ENCODE results near the gene SENP7. TPM values are rescaled to one million over a fixed set of nuclear protein-coding genes. Genes with fewer than 3 reads are reported as not detected.

SENP7 gene
- total and polyA plus RNA-seq, 2 donors, result 29.6 to 37.7 TPM

GRCh38 chr3:101303836-101304235 lies 209.2 kb downstream of the SENP7 start:
- no peaks in the 10 kb centered on the region for H3K36me3 ChIP-seq (ENCODE audit: control insufficient read depth in 2 of 2, insufficient read depth in 2 of 2, low read length in 1 of 2)
- H3K4me3 ChIP-seq (ENCODE audit: low read length in 2 of 2), result no peak overlapping the region
- H3K4me1 ChIP-seq (ENCODE audit: control insufficient read depth in 2 of 2, insufficient read depth in 2 of 2, low read length in 2 of 2), result no peaks in the 10 kb centered on the region
- no peak for DNase-seq (ENCODE audit: low read depth in 6 of 9, low spot score in 9 of 9)
- no peak overlapping the region for H3K27ac ChIP-seq (ENCODE audit: low read depth in 1 of 2, low read length in 1 of 2)
- H3K9me3 ChIP-seq (ENCODE audit: control insufficient read depth in 2 of 2, insufficient read depth in 1 of 2, low read length in 1 of 2), result peaks cover 1 to 8% of the 10 kb centered on the region in 2 donors
- no peaks in the 10 kb centered on the region for H3K27me3 ChIP-seq (ENCODE audit: control insufficient read depth in 2 of 2, insufficient read depth in 1 of 2, low read length in 1 of 2)

DNA sequence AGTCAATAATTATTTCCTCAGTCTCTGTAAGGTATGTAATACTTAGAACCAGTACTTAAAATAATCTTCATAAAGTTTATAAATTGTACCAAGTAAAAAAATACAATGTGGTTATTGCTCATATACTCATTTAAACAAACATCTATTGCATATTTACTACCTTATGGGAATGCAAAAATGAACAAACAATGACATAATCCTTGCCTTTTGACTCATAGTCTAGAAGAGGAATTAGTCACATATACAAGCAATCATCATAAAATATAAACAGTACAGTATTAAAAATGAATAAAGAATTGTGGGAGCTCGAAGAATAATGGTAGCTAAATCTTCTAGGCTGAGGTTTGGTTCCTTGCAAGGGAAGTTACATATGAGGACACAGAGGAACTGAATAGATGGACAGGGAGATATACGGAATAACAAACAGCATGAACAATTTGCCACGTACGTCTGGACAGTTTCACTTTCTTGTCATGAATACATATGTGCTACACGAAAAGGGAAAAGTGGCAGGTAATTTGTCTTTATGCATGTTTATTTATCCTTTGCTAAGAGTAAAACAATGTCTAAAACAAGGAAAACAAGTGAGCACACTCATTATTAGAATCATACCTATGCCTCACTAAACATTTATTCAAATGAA lies 209.8 kb downstream of the SENP7 start:
- Histone ChIP-seq H3K4me1 (ENCODE audit: control insufficient read depth in 2 of 2, insufficient read depth in 2 of 2, low read length in 2 of 2) (no peaks in the 10 kb centered on the region), H3K4me3 (ENCODE audit: low read length in 2 of 2) (no peak overlapping the region), H3K27ac (ENCODE audit: low read depth in 1 of 2, low read length in 1 of 2) (no peak overlapping the region), H3K27me3 (ENCODE audit: control insufficient read depth in 2 of 2, insufficient read depth in 1 of 2, low read length in 1 of 2) (no peaks in the 10 kb centered on the region), H3K9me3 (ENCODE audit: control insufficient read depth in 2 of 2, insufficient read depth in 1 of 2, low read length in 1 of 2) (peaks cover 1 to 5% of the 10 kb centered on the region in 2 donors), H3K36me3 (ENCODE audit: control insufficient read depth in 2 of 2, insufficient read depth in 2 of 2, low read length in 1 of 2) (no peaks in the 10 kb centered on the region)
- DNase-seq (ENCODE audit: low read depth in 6 of 9, low spot score in 9 of 9), result no peak
- 74% methylated on average over 5 of the region's 5 CpGs for WGBS

DNA sequence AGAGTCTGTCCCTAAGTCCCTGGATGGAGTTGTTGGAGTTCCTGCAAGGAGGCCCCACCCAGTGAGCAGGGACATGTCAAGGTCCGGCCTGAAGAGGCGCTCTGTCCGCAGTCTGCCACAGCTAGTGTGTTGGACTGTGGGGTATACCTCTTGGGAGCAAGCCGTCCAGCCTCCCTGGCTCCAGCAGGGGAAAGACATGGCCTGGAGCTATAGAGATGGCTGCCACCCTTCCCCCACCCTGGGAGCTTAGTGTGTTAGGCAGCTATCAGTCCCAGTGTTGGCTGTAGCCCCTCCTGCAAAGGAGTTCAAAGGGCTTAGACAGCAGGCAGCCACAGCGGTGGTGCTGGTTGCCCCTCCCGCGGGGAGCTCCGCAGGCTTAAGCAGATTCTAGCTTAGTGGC lies 212.9 kb downstream of the SENP7 start:
- no peaks in the 10 kb centered on the region for H3K4me1 ChIP-seq (ENCODE audit: control insufficient read depth in 2 of 2, insufficient read depth in 2 of 2, low read length in 2 of 2)
- no peak for DNase-seq (ENCODE audit: low read depth in 6 of 9, low spot score in 9 of 9)
- no peaks in the 10 kb centered on the region for H3K36me3 ChIP-seq (ENCODE audit: control insufficient read depth in 2 of 2, insufficient read depth in 2 of 2, low read length in 1 of 2)
- H3K4me3 ChIP-seq (ENCODE audit: low read length in 2 of 2), result no peak overlapping the region
- H3K27me3 ChIP-seq (ENCODE audit: control insufficient read depth in 2 of 2, insufficient read depth in 1 of 2, low read length in 1 of 2), result no peaks in the 10 kb centered on the region
- H3K9me3 ChIP-seq (ENCODE audit: control insufficient read depth in 2 of 2, insufficient read depth in 1 of 2, low read length in 1 of 2), result no peaks in the 10 kb centered on the region
- 99% methylated on average over 8 of the region's 8 CpGs for WGBS
- H3K27ac ChIP-seq (ENCODE audit: low read depth in 1 of 2, low read length in 1 of 2), result no peak overlapping the region

DNA sequence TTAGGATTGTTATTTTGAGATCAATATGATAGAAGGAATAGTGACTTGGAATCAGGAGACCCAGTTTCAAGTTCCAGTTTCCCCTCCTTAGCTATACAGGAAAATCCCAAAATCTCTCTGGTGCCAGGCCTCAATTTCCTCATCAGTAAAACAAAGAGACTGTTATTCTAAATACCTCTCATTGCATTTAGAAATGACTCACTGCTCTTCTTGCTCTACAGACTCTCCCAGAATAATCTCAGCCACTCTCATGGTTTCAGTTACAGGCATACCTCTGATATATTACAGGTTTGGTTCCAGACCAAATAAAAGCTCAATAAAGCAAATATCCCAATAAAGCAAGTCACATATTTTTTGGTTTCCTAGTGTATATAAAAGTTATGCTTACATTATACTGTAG lies 221.0 kb downstream of the SENP7 start:
- Histone ChIP-seq H3K36me3 (ENCODE audit: control insufficient read depth in 2 of 2, insufficient read depth in 2 of 2, low read length in 1 of 2) (no peaks in the 10 kb centered on the region), H3K27me3 (ENCODE audit: control insufficient read depth in 2 of 2, insufficient read depth in 1 of 2, low read length in 1 of 2) (no peaks in the 10 kb centered on the region), H3K9me3 (ENCODE audit: control insufficient read depth in 2 of 2, insufficient read depth in 1 of 2, low read length in 1 of 2) (no peaks in the 10 kb centered on the region), H3K4me3 (ENCODE audit: low read length in 2 of 2) (no peak overlapping the region), H3K27ac (ENCODE audit: low read depth in 1 of 2, low read length in 1 of 2) (no peak overlapping the region), H3K4me1 (ENCODE audit: control insufficient read depth in 2 of 2, insufficient read depth in 2 of 2, low read length in 2 of 2) (no peaks in the 10 kb centered on the region)
- no peak for DNase-seq (ENCODE audit: low read depth in 6 of 9, low spot score in 9 of 9)

GRCh38 chr3:101288294-101288693 lies 224.7 kb downstream of the SENP7 start:
- no peaks in the 10 kb centered on the region for H3K27me3 ChIP-seq (ENCODE audit: control insufficient read depth in 2 of 2, insufficient read depth in 1 of 2, low read length in 1 of 2)
- no peaks in the 10 kb centered on the region for H3K9me3 ChIP-seq (ENCODE audit: control insufficient read depth in 2 of 2, insufficient read depth in 1 of 2, low read length in 1 of 2)
- no peaks in the 10 kb centered on the region for H3K36me3 ChIP-seq (ENCODE audit: control insufficient read depth in 2 of 2, insufficient read depth in 2 of 2, low read length in 1 of 2)
- H3K4me3 ChIP-seq (ENCODE audit: low read length in 2 of 2), result no peak overlapping the region
- no peak overlapping the region for H3K27ac ChIP-seq (ENCODE audit: low read depth in 1 of 2, low read length in 1 of 2)
- DNase-seq (ENCODE audit: low read depth in 6 of 9, low spot score in 9 of 9), result no peak
- WGBS, result 94% methylated on average over 2 of the region's 2 CpGs
- H3K4me1 ChIP-seq (ENCODE audit: control insufficient read depth in 2 of 2, insufficient read depth in 2 of 2, low read length in 2 of 2), result no peaks in the 10 kb centered on the region

- H3K4me1 ChIP-seq (ENCODE audit: control insufficient read depth in 2 of 2, insufficient read depth in 2 of 2, low read length in 2 of 2), result no peaks in the 10 kb centered on the region
- H3K4me3 ChIP-seq (ENCODE audit: low read length in 2 of 2), result no peak overlapping the region
- H3K36me3 ChIP-seq (ENCODE audit: control insufficient read depth in 2 of 2, insufficient read depth in 2 of 2, low read length in 1 of 2), result no peaks in the 10 kb centered on the region
- no peak overlapping the region for H3K27ac ChIP-seq (ENCODE audit: low read depth in 1 of 2, low read length in 1 of 2)
- no peaks in the 10 kb centered on the region for H3K9me3 ChIP-seq (ENCODE audit: control insufficient read depth in 2 of 2, insufficient read depth in 1 of 2, low read length in 1 of 2)
- WGBS, result 94% methylated on average over 1 of the region's 1 CpG
- no peaks in the 10 kb centered on the region for H3K27me3 ChIP-seq (ENCODE audit: control insufficient read depth in 2 of 2, insufficient read depth in 1 of 2, low read length in 1 of 2)
- DNase-seq (ENCODE audit: low read depth in 6 of 9, low spot score in 9 of 9), result no peak
Observed at GRCh38 chr3:101284757-101285156, 228.3 kb downstream of the SENP7 start.

GRCh38 chr3:101281521-101282030 lies 231.4 kb downstream of the SENP7 start:
- Histone ChIP-seq H3K27ac (ENCODE audit: low read depth in 1 of 2, low read length in 1 of 2) (no peak overlapping the region), H3K4me3 (ENCODE audit: low read length in 2 of 2) (no peak overlapping the region), H3K9me3 (ENCODE audit: control insufficient read depth in 2 of 2, insufficient read depth in 1 of 2, low read length in 1 of 2) (no peaks in the 10 kb centered on the region), H3K36me3 (ENCODE audit: control insufficient read depth in 2 of 2, insufficient read depth in 2 of 2, low read length in 1 of 2) (no peaks in the 10 kb centered on the region), H3K27me3 (ENCODE audit: control insufficient read depth in 2 of 2, insufficient read depth in 1 of 2, low read length in 1 of 2) (no peaks in the 10 kb centered on the region), H3K4me1 (ENCODE audit: control insufficient read depth in 2 of 2, insufficient read depth in 2 of 2, low read length in 2 of 2) (no peaks in the 10 kb centered on the region)
- DNase-seq (ENCODE audit: low read depth in 6 of 9, low spot score in 9 of 9), result no peak
- WGBS, result 97% methylated on average over 3 of the region's 3 CpGs

GRCh38 chr3:101279765-101280385 lies 233.1 kb downstream of the SENP7 start:
- Histone ChIP-seq H3K4me1 (ENCODE audit: control insufficient read depth in 2 of 2, insufficient read depth in 2 of 2, low read length in 2 of 2) (no peaks in the 10 kb centered on the region), H3K9me3 (ENCODE audit: control insufficient read depth in 2 of 2, insufficient read depth in 1 of 2, low read length in 1 of 2) (no peaks in the 10 kb centered on the region), H3K27ac (ENCODE audit: low read depth in 1 of 2, low read length in 1 of 2) (no peak overlapping the region), H3K36me3 (ENCODE audit: control insufficient read depth in 2 of 2, insufficient read depth in 2 of 2, low read length in 1 of 2) (no peaks in the 10 kb centered on the region), H3K27me3 (ENCODE audit: control insufficient read depth in 2 of 2, insufficient read depth in 1 of 2, low read length in 1 of 2) (no peaks in the 10 kb centered on the region), H3K4me3 (ENCODE audit: low read length in 2 of 2) (no peak overlapping the region)
- WGBS, result 99% methylated on average over 1 of the region's 1 CpG
- no peak for DNase-seq (ENCODE audit: low read depth in 6 of 9, low spot score in 9 of 9)

GRCh38 chr3:101279162-101279561 lies 233.8 kb downstream of the SENP7 start:
- no peaks in the 10 kb centered on the region for H3K4me1 ChIP-seq (ENCODE audit: control insufficient read depth in 2 of 2, insufficient read depth in 2 of 2, low read length in 2 of 2)
- H3K4me3 ChIP-seq (ENCODE audit: low read length in 2 of 2), result no peak overlapping the region
- H3K27ac ChIP-seq (ENCODE audit: low read depth in 1 of 2, low read length in 1 of 2), result no peak overlapping the region
- H3K27me3 ChIP-seq (ENCODE audit: control insufficient read depth in 2 of 2, insufficient read depth in 1 of 2, low read length in 1 of 2), result no peaks in the 10 kb centered on the region
- DNase-seq (ENCODE audit: low read depth in 6 of 9, low spot score in 9 of 9), result no peak
- H3K36me3 ChIP-seq (ENCODE audit: control insufficient read depth in 2 of 2, insufficient read depth in 2 of 2, low read length in 1 of 2), result no peaks in the 10 kb centered on the region
- H3K9me3 ChIP-seq (ENCODE audit: control insufficient read depth in 2 of 2, insufficient read depth in 1 of 2, low read length in 1 of 2), result no peaks in the 10 kb centered on the region
